HCT116 (cell line): ENCODE measurements around the gene OBSCN. TPM values are rescaled to one million over a fixed set of nuclear protein-coding genes. Genes with fewer than 3 reads are reported as not detected.

Experiments used
- ATAC-seq: fragments of 200-7000 bp; cut with Tn5 transposase; 2 replicates; pipeline ENCODE4 v1.9.1; 2020; ENCODE audit warnings: mild to moderate bottlenecking, moderate library complexity
- BruUV-seq: library from RNA; stranded (reverse); fragments of 400-500 nt; replicated peaks from 2 replicates; lab custom pipeline; 2021; lab: Mats Ljungman, UMichigan
- CTCF ChIA-PET: fragments of 300-600 bp; sonication (Branson Sonifier 250); formaldehyde crosslinking; loops from one replicate; lab custom pipeline; 2021; ENCODE audit warnings: antibody characterized with exemption; lab: Charles Lee
- POLR2A ChIA-PET: fragments of 300-600, 350-600 bp; sonication (Branson Sonifier 250); formaldehyde crosslinking; loops from one replicate; lab custom pipeline; 2021; ENCODE audit warnings: antibody characterized with exemption; lab: Charles Lee
- RAD21 ChIA-PET, 2 experiments: fragments of 300-600 bp; sonication (Branson Sonifier 250); formaldehyde crosslinking; loops; one replicate each; lab custom pipeline; 2023; ENCODE audit warnings: low total read pairs in 2 of 2; ENCODE audit not compliant: uncharacterized antibody in 2 of 2, unreplicated experiment in 2 of 2, low non-redundant PET in 1 of 2; lab: Charles Lee
- DNase-seq: peaks from one replicate; pipeline ENCODE4 v3.0.0-alpha.2; 2010; ENCODE audit warnings: low read depth, low spot score
- H2AFZ ChIP-seq: fragments of 200-600 bp; shearing (Covaris generic), sonication (generic); 2 replicates; pipeline ENCODE4 v1.6.1; 2017; ENCODE audit warnings: low read depth, mixed run types, mixed read lengths, antibody characterized with exemption, low read length; ENCODE audit not compliant: poor library complexity, severe bottlenecking
- H3K27ac ChIP-seq: 2 replicates; pipeline ENCODE4 v1.5.1; 2012; ENCODE audit warnings: low read depth, low read length
- H3K27me3 ChIP-seq: fragments of 200-600 bp; sonication (generic); 2 replicates; pipeline ENCODE4 v1.6.1; 2016; ENCODE audit warnings: mixed run types, low read length, mixed read lengths; ENCODE audit not compliant: insufficient read depth
- H3K36me3 ChIP-seq, 2 experiments: fragments of 200-500 bp in 1 of 2; fragments of 200-600 bp in 1 of 2; sonication (Bioruptor generic) in 1 of 2; sonication (generic) in 1 of 2; 2 replicates each; pipeline versions ENCODE4 v1.5.1 to v1.6.1; 2014 to 2016; ENCODE audit warnings: low read length in 2 of 2, inconsistent platforms in 1 of 2, mixed read lengths in 1 of 2, mixed run types in 1 of 2; ENCODE audit not compliant: insufficient read depth in 2 of 2, control insufficient read depth in 1 of 2
- H3K4me1 ChIP-seq, 2 experiments: fragments of 200-600 bp in 1 of 2; sonication (generic) in 1 of 2; 2 replicates each; pipeline versions ENCODE4 v1.5.1 to v1.6.1; 2012 to 2017; ENCODE audit warnings: low read length in 2 of 2, inconsistent platforms in 1 of 2, mild to moderate bottlenecking in 1 of 2, mixed read lengths in 1 of 2, mixed run types in 1 of 2, moderate library complexity in 1 of 2; ENCODE audit not compliant: insufficient read depth in 2 of 2, control insufficient read depth in 1 of 2
- H3K4me2 ChIP-seq: fragments of 200-600 bp; sonication (generic); 2 replicates; pipeline ENCODE4 v1.6.1; 2017; ENCODE audit warnings: mixed run types, low read length, mixed read lengths
- H3K4me3 ChIP-seq, 2 experiments: fragments of 200-600 bp in 1 of 2; sonication (generic) in 1 of 2; replicated peaks in 1 of 2; 2 replicates each; pipeline ENCODE4 v1.5.1; 2011 to 2016; ENCODE audit warnings: low read length in 2 of 2, control low read depth in 1 of 2, low read depth in 1 of 2, mild to moderate bottlenecking in 1 of 2, mixed read lengths in 1 of 2, mixed run types in 1 of 2
- H3K79me2 ChIP-seq: fragments of 200-600 bp; sonication (generic); 2 replicates; pipeline ENCODE4 v1.6.1; 2017; ENCODE audit warnings: mild to moderate bottlenecking, mixed run types, low read length, moderate library complexity, mixed read lengths; ENCODE audit not compliant: insufficient read depth
- H3K9ac ChIP-seq: fragments of 200-600 bp; sonication (generic); 2 replicates; pipeline ENCODE4 v1.6.1; 2016; ENCODE audit warnings: low read length, mixed read lengths
- H3K9me2 ChIP-seq: fragments of 200-600 bp; sonication (generic), shearing (Covaris generic); 2 replicates; pipeline ENCODE4 v1.6.1; 2017; ENCODE audit warnings: mixed run types, mild to moderate bottlenecking, moderate library complexity; ENCODE audit not compliant: insufficient read depth
- H3K9me3 ChIP-seq, 2 experiments: fragments of 200-500 bp in 1 of 2; fragments of 200-600 bp in 1 of 2; sonication (Bioruptor generic) in 1 of 2; sonication (generic) in 1 of 2; 2 replicates each; pipeline ENCODE4 v1.6.1; 2014 to 2017; ENCODE audit warnings: low read length in 2 of 2, mixed read lengths in 2 of 2, inconsistent platforms in 1 of 2, low read depth in 1 of 2, mild to moderate bottlenecking in 1 of 2, mixed run types in 1 of 2, moderate library complexity in 1 of 2; ENCODE audit not compliant: control insufficient read depth in 1 of 2, insufficient read depth in 1 of 2
- H4K20me1 ChIP-seq: fragments of 200-600 bp; sonication (generic), shearing (Covaris generic); 2 replicates; pipeline ENCODE4 v1.6.1; 2017; ENCODE audit warnings: mixed run types, mild to moderate bottlenecking, moderate library complexity; ENCODE audit not compliant: insufficient read depth
- CBX3 ChIP-seq: IDR thresholded peaks from 2 replicates; pipeline ENCODE4 v1.6.1; 2012; ENCODE audit warnings: low read depth
- CEBPB ChIP-seq: IDR thresholded peaks from 2 replicates; pipeline ENCODE4 v1.6.1; 2012; ENCODE audit warnings: low read depth
- ELF1 ChIP-seq: IDR thresholded peaks from 2 replicates; pipeline ENCODE4 v1.6.1; 2012; ENCODE audit warnings: low read depth, borderline replicate concordance
- EZH2 ChIP-seq: fragments of 200-600 bp; sonication (generic); IDR thresholded peaks from 2 replicates; pipeline ENCODE4 v1.6.1; 2017; ENCODE audit warnings: antibody characterized with exemption, mixed run types
- EZH2phosphoT487 ChIP-seq: fragments of 200-600 bp; IDR thresholded peaks from 2 replicates; pipeline ENCODE4 v1.6.1; 2018; ENCODE audit warnings: antibody characterized with exemption, borderline replicate concordance
- JUND ChIP-seq: IDR thresholded peaks from 2 replicates; pipeline ENCODE4 v1.6.1; 2012
- POLR2A ChIP-seq: IDR thresholded peaks from 2 replicates; pipeline ENCODE4 v1.7.0; 2011; ENCODE audit warnings: borderline replicate concordance; ENCODE audit not compliant: insufficient read depth, insufficient read length; ENCODE audit errors: extremely low read depth
- POLR2AphosphoS5 ChIP-seq: IDR thresholded peaks from 2 replicates; pipeline ENCODE4 v1.6.1; 2011; ENCODE audit warnings: mild to moderate bottlenecking, low read depth, low read length, moderate library complexity
- RAD21 ChIP-seq: IDR thresholded peaks from 2 replicates; pipeline ENCODE4 v1.6.1; 2012; ENCODE audit warnings: low read depth, mild to moderate bottlenecking
- SRF ChIP-seq: IDR thresholded peaks from 2 replicates; pipeline ENCODE4 v1.6.1; 2012; ENCODE audit warnings: low read depth
- YY1 ChIP-seq: IDR thresholded peaks from 2 replicates; pipeline ENCODE4 v1.6.1; 2011; ENCODE audit warnings: low read length, low read depth, moderate library complexity, mild to moderate bottlenecking; ENCODE audit not compliant: insufficient replicate concordance; ENCODE audit errors: extremely low read depth
- ZBTB33 ChIP-seq: IDR thresholded peaks from 2 replicates; pipeline ENCODE4 v1.6.1; 2011; ENCODE audit warnings: mild to moderate bottlenecking, low read length, moderate library complexity; ENCODE audit not compliant: insufficient replicate concordance; ENCODE audit errors: extremely low read depth
- ZFX ChIP-seq: fragments of 450-650 bp; IDR thresholded peaks from 2 replicates; pipeline ENCODE4 v1.6.1; 2017
- ZNF274 ChIP-seq: fragments of 200-500 bp; sonication (Bioruptor generic); IDR thresholded peaks from 2 replicates; pipeline ENCODE4 v1.6.1; 2014; ENCODE audit warnings: mild to moderate bottlenecking, low read depth, low read length, inconsistent platforms
- intact Hi-C: fragments of 100-400 bp; cut with micrococcal nuclease; formaldehyde crosslinking; loops from 2 replicates; pipeline ENCODE4 v1.10.0; 2022
- total RNA-seq: library from RNA; stranded (reverse); gene quantifications from one replicate; pipeline ENCODE4 v1.2.1, GENCODE V29; 2021; ENCODE audit not compliant: unreplicated experiment
- TF ChIP-seq, protein P1 (sequence below): IDR thresholded peaks from 2 replicates; pipeline ENCODE4 v1.6.1; 2012

OBSCN gene
- total RNA-seq, 1 experiment from 2014 or later: 16.6 TPM

GRCh38 chr1:228312136-228312764 lies 104.4 kb downstream of the OBSCN start:
- Histone ChIP-seq H3K27ac (no peak overlapping the region), H3K36me3 (no peaks in the 10 kb centered on the region), H3K79me2 (no peaks in the 10 kb centered on the region), H3K9me3 (no peaks in the 10 kb centered on the region)
- no TSS peak for BruUV-seq
- TF ChIP-seq SRF (no peak), RAD21 (no peak)
- TF ChIP-seq, protein P1, sequence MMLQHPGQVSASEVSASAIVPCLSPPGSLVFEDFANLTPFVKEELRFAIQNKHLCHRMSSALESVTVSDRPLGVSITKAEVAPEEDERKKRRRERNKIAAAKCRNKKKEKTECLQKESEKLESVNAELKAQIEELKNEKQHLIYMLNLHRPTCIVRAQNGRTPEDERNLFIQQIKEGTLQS: no peak
- TF ChIP-seq, all 23 proteins: peak for 0
- intact Hi-C loops: no loop called here
- H4K20me1 ChIP-seq: no peaks in the 10 kb centered on the region
- H3K4me1 ChIP-seq: no peaks in the 10 kb centered on the region
- no peak for DNase-seq
- no peak overlapping the region for H2AFZ ChIP-seq
- H3K27me3 ChIP-seq: no peaks in the 10 kb centered on the region
- CTCF ChIA-PET: no interaction called here
- RAD21 ChIA-PET: interaction anchor here in 1 of 2 experiments (0.6 kb wide), 1 partner anchor 14 kb away, joined by 6 read pairs; no protein-coding TSS in a partner anchor
- no peak for ATAC-seq
- no peak overlapping the region for H3K4me2 ChIP-seq
- POLR2A ChIA-PET: no interaction called here
- no peaks in the 10 kb centered on the region for H3K9me2 ChIP-seq
- H3K9ac ChIP-seq: no peak overlapping the region
- no peak overlapping the region for H3K4me3 ChIP-seq

- H3K9me2 ChIP-seq: no peaks in the 10 kb centered on the region
- no peak overlapping the region for H3K4me3 ChIP-seq
- no peaks in the 10 kb centered on the region for H4K20me1 ChIP-seq
- no peak for ATAC-seq
- H3K9ac ChIP-seq: no peak overlapping the region
- no peak for DNase-seq
- BruUV-seq: no TSS peak
- intact Hi-C loops: no loop called here
- ChIA-PET CTCF (no interaction called here), POLR2A (no interaction called here), RAD21 (no interaction called here)
- H2AFZ ChIP-seq: no peak overlapping the region
- no peaks in the 10 kb centered on the region for H3K79me2 ChIP-seq
- no peak for TF ChIP-seq JUND
- TF ChIP-seq POLR2A: no peak
- TF ChIP-seq EZH2phosphoT487: no peak
- TF ChIP-seq ZBTB33: no peak
- TF ChIP-seq CBX3: no peak
- TF ChIP-seq ELF1: no peak
- TF ChIP-seq YY1: no peak
- TF ChIP-seq EZH2: no peak
- TF ChIP-seq, protein P1: no peak
- TF ChIP-seq POLR2AphosphoS5: no peak
- TF ChIP-seq ZFX: no peak
- TF ChIP-seq CEBPB: no peak
- TF ChIP-seq ZNF274: no peak
- H3K4me1 ChIP-seq: no peaks in the 10 kb centered on the region
- no peak overlapping the region for H3K27ac ChIP-seq
- H3K36me3 ChIP-seq: no peaks in the 10 kb centered on the region
- no peak overlapping the region for H3K4me2 ChIP-seq
- no peaks in the 10 kb centered on the region for H3K9me3 ChIP-seq
- no peaks in the 10 kb centered on the region for H3K27me3 ChIP-seq
Measured at GRCh38 chr1:228313536-228314277, 105.9 kb downstream of the OBSCN start.
